H1 (cell line): Measurements from ENCODE around the gene FGB.
A peak's percentile ranks its signal among the peaks of the same experiment; 100 is the strongest.

Experiments
- POLR2A ChIP-seq, 2 experiments: IDR thresholded peaks; 1 replicate in 1 of 2; 2 replicates in 1 of 2; pipeline ENCODE4 v1.6.1; 2011; ENCODE audit warnings: low read depth in 2 of 2, low read length in 2 of 2, mild to moderate bottlenecking in 2 of 2; ENCODE audit errors: control extremely low read depth in 1 of 2
- RNF2 ChIP-seq: fragments of 200-900, 300-1000 bp; sonication (generic); IDR thresholded peaks from 2 replicates; pipeline ENCODE4 v1.7.1; 2016; ENCODE audit warnings: borderline replicate concordance, low read depth, mild to moderate bottlenecking, antibody characterized with exemption, low read length; ENCODE audit not compliant: poor library complexity, severe bottlenecking; ENCODE audit errors: missing control alignments
- TF ChIP-seq, protein P1 (sequence below), 3 experiments: IDR thresholded peaks; 1 replicate in 2 of 3; 2 replicates in 1 of 3; pipeline versions ENCODE4 v1.5.1 to v1.6.1; 2011; ENCODE audit warnings: low read length in 3 of 3, mild to moderate bottlenecking in 3 of 3, inconsistent platforms in 2 of 3, low read depth in 1 of 3, moderate library complexity in 1 of 3; ENCODE audit not compliant: insufficient read depth in 1 of 3; ENCODE audit errors: control extremely low read depth in 1 of 3

DNA sequence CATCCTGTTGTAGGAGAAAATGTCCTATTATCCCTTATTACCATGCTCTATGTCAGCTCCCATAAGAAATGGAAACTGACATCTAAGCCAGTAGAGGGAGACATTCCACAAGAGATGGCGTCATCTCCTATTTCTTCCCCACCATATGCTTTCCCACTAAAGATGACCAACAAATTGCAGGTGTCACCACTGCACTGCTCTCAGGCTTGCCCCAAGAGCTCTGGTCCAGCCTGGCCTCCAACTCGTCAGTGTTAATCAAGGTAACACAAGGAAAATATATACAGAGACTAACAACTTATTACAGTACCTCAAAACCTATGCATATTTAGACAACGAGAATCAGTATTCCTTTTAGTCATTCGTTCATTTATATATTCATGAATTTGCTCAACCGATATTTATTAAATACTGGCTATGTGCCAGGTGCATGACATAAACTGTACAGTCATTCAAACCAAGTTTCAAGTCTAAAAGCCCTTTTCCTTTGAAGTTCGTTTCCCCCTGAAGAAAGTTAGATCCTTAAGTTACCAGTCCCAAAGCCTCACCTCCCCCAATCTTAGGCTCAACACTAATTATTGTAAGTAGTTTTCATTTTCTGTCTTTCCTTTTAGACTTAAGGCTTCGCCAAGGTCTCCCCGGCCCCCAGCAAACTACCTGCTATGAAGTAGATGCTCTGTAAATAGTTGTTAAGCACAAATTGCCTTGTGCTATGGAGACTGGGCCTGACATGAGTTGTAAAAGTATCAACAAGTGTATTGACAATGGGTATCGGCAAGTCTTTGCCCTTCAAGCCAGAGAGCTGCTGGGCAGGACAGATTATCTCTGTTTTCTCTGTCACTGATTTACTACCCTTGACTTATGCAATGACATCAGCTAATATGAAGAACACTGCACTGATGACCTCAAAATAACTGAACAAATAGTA lies 3.1 kb upstream of the FGB start:
- no peak for TF ChIP-seq POLR2A (IDR thresholded peaks at IDR 0.05; ENCODE audit: control extremely low read depth in 1 of 2, low read depth in 2 of 2, low read length in 2 of 2)
- TF ChIP-seq, protein P1, sequence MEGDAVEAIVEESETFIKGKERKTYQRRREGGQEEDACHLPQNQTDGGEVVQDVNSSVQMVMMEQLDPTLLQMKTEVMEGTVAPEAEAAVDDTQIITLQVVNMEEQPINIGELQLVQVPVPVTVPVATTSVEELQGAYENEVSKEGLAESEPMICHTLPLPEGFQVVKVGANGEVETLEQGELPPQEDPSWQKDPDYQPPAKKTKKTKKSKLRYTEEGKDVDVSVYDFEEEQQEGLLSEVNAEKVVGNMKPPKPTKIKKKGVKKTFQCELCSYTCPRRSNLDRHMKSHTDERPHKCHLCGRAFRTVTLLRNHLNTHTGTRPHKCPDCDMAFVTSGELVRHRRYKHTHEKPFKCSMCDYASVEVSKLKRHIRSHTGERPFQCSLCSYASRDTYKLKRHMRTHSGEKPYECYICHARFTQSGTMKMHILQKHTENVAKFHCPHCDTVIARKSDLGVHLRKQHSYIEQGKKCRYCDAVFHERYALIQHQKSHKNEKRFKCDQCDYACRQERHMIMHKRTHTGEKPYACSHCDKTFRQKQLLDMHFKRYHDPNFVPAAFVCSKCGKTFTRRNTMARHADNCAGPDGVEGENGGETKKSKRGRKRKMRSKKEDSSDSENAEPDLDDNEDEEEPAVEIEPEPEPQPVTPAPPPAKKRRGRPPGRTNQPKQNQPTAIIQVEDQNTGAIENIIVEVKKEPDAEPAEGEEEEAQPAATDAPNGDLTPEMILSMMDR (IDR thresholded peaks at IDR 0.05; ENCODE audit: control extremely low read depth in 1 of 3, insufficient read depth in 1 of 3, low read depth in 1 of 3, low read length in 3 of 3): peak in 2 of 3 experiments; percentile 82 to 85; a peak in 3 of 4 replicates
- TF ChIP-seq RNF2: no peak
